Stomach (tissue), 9 donors: ENCODE data around the gene FAM120AOS. TPM values are rescaled to one million over a fixed set of nuclear protein-coding genes. Genes with fewer than 3 reads are reported as not detected.

ENCODE experiments used
- DNase-seq, 2 donors: peaks; one replicate each; pipeline versions ENCODE4 v3.0.0 to v3.0.0-alpha.2; 2013 to 2019
- H3K27ac ChIP-seq, 5 donors: fragments of 200-600 bp in 4 of 5; sonication (generic) in 4 of 5; one replicate each; pipeline ENCODE4 v1.5.1; 2013 to 2019; ENCODE audit warnings: mild to moderate bottlenecking in 1 of 5, moderate library complexity in 1 of 5
- H3K27me3 ChIP-seq, 3 donors: fragments of 200-600 bp; sonication (generic); one replicate each; pipeline ENCODE4 v1.5.1; 2017 to 2019; ENCODE audit warnings: mixed run types in 1 of 3
- H3K36me3 ChIP-seq, 4 donors: fragments of 200-600 bp; sonication (generic); 1 replicate in 3 of 4; 2 replicates in 1 of 4; pipeline ENCODE4 v1.5.1; 2016 to 2019
- H3K4me1 ChIP-seq, 4 donors: fragments of 200-600 bp; sonication (generic); one replicate each; pipeline ENCODE4 v1.5.1; 2016 to 2019
- H3K4me3 ChIP-seq, 4 donors: fragments of 200-600 bp; sonication (generic) in 3 of 4; one replicate each; pipeline ENCODE4 v1.5.1; 2016 to 2019; ENCODE audit warnings: mild to moderate bottlenecking in 1 of 4
- H3K9me3 ChIP-seq, 4 donors: fragments of 200-600 bp; sonication (generic); one replicate each; pipeline ENCODE4 v1.5.1; 2016 to 2019
- EP300 ChIP-seq: sonication (generic); formaldehyde crosslinking; IDR thresholded peaks from one replicate; pipeline ENCODE4 v1.6.1; 2017; ENCODE audit warnings: antibody characterized with exemption
- POLR2A ChIP-seq, 4 donors: fragments of 450-650 bp; IDR thresholded peaks; one replicate each; pipeline ENCODE4 v1.6.1; 2016; ENCODE audit warnings: antibody characterized with exemption in 4 of 4, control low read depth in 2 of 4, mild to moderate bottlenecking in 1 of 4, moderate library complexity in 1 of 4
- POLR2AphosphoS5 ChIP-seq, 3 donors: sonication (generic); formaldehyde crosslinking; IDR thresholded peaks; one replicate each; pipeline ENCODE4 v1.6.1; 2016; ENCODE audit warnings: antibody characterized with exemption in 3 of 3
- WGBS, 5 donors: extraction: QIAGEN DNeasy Blood & Tissue Kit in 3 of 5; methylation state at CpG; one replicate each; pipeline versions ENCODE4 v1.1.5 to v1.1.7; 2013 to 2018; 5-methylcytosine and 5-hydroxymethylcytosine counted together
- intact Hi-C: fragments of 100-400 bp; cut with DNase I; formaldehyde crosslinking; loops from one replicate; pipeline ENCODE4 v1.15.1; 2023; ENCODE audit warnings: low total_unique reads
- polyA plus RNA-seq, 3 donors: library from polyadenylated mRNA; stranded (reverse); fragments of 200-250 nt; gene quantifications; one replicate each; pipeline ENCODE4 v1.2.3, GENCODE V29; 2013
- total RNA-seq, 5 donors: library from RNA; depleted of rRNA; stranded (reverse); fragments of >200 nt; gene quantifications; one replicate each; pipeline versions ENCODE4 v1.1.0 to v1.2.3, GENCODE V29; 2014 to 2016
- TF ChIP-seq, protein P1 (sequence below), 7 experiments: fragments of 450-650 bp in 4 of 7; fragments of 200-600 bp in 3 of 7; sonication (generic) in 3 of 7; IDR thresholded peaks; one replicate each; pipeline ENCODE4 v1.5.1; 2016 to 2019; ENCODE audit warnings: antibody characterized with exemption in 7 of 7, control low read depth in 2 of 7, mild to moderate bottlenecking in 1 of 7
- donor health status: healthy with polysubstance abuse.
- donor health status: Bipolar disorder and iron deficiency.
- donor health status: healthy.

Gene FAM120AOS
- total and polyA plus RNA-seq, 8 donors = 12.9 to 232 (median 39.3) TPM

DNA sequence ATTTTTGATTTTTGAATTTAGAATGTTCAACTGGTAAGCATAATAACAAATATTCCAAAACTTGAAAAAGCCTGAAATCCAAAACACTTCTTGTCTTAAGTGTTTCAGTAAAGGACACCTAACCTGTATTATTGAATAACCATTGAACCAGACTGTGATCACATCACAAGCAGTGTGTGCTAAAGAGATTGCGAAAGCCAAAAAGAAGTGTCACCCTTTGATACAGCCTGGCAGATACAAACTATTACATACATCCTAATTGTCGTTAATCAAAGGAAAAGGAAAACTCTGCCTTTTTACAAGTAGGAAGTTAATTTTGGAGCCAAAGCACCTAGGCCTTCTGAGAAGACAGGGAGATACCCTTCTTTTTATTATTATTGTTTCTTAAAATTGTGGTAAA is 8.4 kb upstream of the FAM120AOS start:
- intact Hi-C loops = no loop called here
- Histone ChIP-seq H3K4me1 (peaks cover 48 to 99% (median 77%) of the 10 kb centered on the region in 4 donors), H3K27me3 (no peaks in the 10 kb centered on the region), H3K36me3 (no peaks in the 10 kb centered on the region), H3K4me3 (no peak overlapping the region), H3K27ac (peak overlapping the region in 1 of 5 donors; percentile 5), H3K9me3 (no peaks in the 10 kb centered on the region)
- WGBS, 5 donors = 79 to 85% (median 81%) methylated on average over 2 of the region's 2 CpGs
- TF ChIP-seq, protein P1, sequence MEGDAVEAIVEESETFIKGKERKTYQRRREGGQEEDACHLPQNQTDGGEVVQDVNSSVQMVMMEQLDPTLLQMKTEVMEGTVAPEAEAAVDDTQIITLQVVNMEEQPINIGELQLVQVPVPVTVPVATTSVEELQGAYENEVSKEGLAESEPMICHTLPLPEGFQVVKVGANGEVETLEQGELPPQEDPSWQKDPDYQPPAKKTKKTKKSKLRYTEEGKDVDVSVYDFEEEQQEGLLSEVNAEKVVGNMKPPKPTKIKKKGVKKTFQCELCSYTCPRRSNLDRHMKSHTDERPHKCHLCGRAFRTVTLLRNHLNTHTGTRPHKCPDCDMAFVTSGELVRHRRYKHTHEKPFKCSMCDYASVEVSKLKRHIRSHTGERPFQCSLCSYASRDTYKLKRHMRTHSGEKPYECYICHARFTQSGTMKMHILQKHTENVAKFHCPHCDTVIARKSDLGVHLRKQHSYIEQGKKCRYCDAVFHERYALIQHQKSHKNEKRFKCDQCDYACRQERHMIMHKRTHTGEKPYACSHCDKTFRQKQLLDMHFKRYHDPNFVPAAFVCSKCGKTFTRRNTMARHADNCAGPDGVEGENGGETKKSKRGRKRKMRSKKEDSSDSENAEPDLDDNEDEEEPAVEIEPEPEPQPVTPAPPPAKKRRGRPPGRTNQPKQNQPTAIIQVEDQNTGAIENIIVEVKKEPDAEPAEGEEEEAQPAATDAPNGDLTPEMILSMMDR (IDR thresholded peaks at IDR 0.05) = no peak
- TF ChIP-seq EP300 (no peak), POLR2A (IDR thresholded peaks at IDR 0.05) (no peak), POLR2AphosphoS5 (IDR thresholded peaks at IDR 0.05) (no peak)
- no peak for DNase-seq

DNA sequence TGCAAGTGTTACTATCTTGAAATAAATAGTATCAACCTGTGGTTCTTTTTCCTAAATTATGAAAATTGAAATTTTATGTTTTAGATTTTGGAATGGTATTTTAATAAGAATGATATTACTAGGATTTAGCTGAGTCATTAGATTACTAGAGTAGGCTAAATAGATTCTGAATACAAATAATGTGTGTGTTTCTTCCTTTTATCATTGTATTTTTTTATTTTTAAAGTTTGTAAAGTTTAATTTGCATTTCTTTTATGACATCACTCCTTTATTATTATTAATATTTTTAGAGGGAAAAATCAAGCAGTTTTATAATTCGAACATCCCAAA is 8.0 kb upstream of the FAM120AOS start:
- no peak overlapping the region for H3K27ac ChIP-seq
- intact Hi-C loops = no loop called here
- no peak for DNase-seq
- TF ChIP-seq EP300 = no peak
- TF ChIP-seq, protein P1 (IDR thresholded peaks at IDR 0.05) = no peak
- no peak for TF ChIP-seq POLR2AphosphoS5 (IDR thresholded peaks at IDR 0.05)
- no peak for TF ChIP-seq POLR2A (IDR thresholded peaks at IDR 0.05)
- no peaks in the 10 kb centered on the region for H3K9me3 ChIP-seq
- H3K36me3 ChIP-seq = no peaks in the 10 kb centered on the region
- WGBS, 5 donors = 84 to 98% (median 96%) methylated on average over 1 of the region's 1 CpG
- no peaks in the 10 kb centered on the region for H3K27me3 ChIP-seq
- H3K4me3 ChIP-seq = no peak overlapping the region
- peaks cover 46 to 99% (median 77%) of the 10 kb centered on the region in 4 donors for H3K4me1 ChIP-seq

DNA sequence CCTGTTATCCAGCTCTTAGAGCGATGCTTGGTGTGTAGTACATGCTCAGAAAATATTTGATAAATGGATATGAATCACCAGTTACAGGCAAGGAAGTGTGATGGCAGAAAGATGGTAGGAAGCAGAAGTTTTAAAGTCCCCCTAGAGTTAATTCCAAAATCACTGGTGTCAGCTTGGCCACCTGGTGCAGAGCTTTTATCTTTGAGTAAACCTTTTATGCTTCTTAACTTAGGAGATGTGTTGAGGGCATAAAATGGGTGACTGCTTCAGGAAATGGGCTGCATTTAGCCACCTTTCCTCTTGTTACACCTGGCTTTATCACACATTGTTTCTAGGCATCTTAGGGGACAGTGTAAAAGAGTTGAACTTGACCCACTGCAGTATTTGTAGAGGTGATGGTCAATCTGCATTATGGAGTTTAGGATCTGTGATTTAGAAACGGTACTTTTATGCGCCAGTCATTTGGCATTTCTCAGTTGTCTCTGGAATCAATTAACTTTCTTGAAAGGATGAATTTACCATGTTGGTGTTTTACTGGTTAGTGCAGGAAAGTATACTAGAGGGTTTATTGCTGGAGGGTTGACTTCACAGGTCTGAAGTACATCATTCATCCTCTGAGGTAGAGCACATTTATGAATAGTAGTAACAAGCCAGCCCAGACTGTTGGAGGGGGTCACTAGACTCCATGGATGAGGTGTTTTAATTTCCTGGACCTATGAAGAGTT is 7.5 kb upstream of the FAM120AOS start:
- no peak for DNase-seq
- intact Hi-C loops = no loop called here
- H3K4me1 ChIP-seq = peaks cover 46 to 99% (median 76%) of the 10 kb centered on the region in 4 donors
- H3K4me3 ChIP-seq = no peak overlapping the region
- no peaks in the 10 kb centered on the region for H3K36me3 ChIP-seq
- whole genome bisulfite sequencing, 5 donors = 78 to 90% (median 86%) methylated on average over 3 of the region's 3 CpGs
- no peak overlapping the region for H3K27ac ChIP-seq
- H3K9me3 ChIP-seq = no peaks in the 10 kb centered on the region
- no peaks in the 10 kb centered on the region for H3K27me3 ChIP-seq
- TF ChIP-seq, protein P1 (IDR thresholded peaks at IDR 0.05) = no peak
- TF ChIP-seq EP300 (no peak), POLR2A (IDR thresholded peaks at IDR 0.05) (no peak), POLR2AphosphoS5 (IDR thresholded peaks at IDR 0.05) (no peak)

DNA sequence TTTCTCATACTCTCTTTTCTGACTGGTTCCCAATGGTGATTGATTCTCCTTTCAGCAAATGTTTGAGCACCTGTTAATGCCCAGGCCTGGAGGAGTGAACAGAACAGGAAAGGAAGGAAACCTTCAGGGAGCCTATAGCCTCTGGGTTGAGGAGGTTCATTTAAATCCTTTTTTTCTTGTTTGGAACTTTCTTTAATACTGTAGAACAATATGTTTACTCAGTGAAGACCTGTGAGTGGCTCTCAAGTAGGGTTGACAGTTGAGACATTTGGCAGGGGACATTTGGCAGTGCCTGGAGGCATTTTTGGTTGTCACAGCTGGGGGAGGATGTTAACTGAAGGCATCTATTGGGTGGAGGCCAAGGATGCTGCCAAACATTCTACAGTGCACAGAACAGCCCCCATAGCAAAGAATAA is 6.1 kb upstream of the FAM120AOS start:
- Histone ChIP-seq H3K4me3 (no peak overlapping the region), H3K36me3 (no peaks in the 10 kb centered on the region), H3K27me3 (no peaks in the 10 kb centered on the region), H3K27ac (peak overlapping the region in 1 of 5 donors; percentile 3), H3K9me3 (no peaks in the 10 kb centered on the region), H3K4me1 (peaks cover 45 to 99% (median 77%) of the 10 kb centered on the region in 4 donors)
- intact Hi-C loops = no loop called here
- TF ChIP-seq, protein P1 (IDR thresholded peaks at IDR 0.05) = no peak
- TF ChIP-seq EP300 (no peak), POLR2AphosphoS5 (IDR thresholded peaks at IDR 0.05) (no peak), POLR2A (IDR thresholded peaks at IDR 0.05) (no peak)
- no peak for DNase-seq
